Measurements from ENCODE around the gene CCDC185. TPM values are rescaled to one million over a fixed set of nuclear protein-coding genes. Genes with fewer than 3 reads are reported as not detected.
A peak's percentile ranks its signal among the peaks of the same experiment; 100 is the strongest.

The CCDC185 gene
- total and polyA plus RNA-seq, 4 donors, result not detected

- no peak for TF ChIP-seq EGR1 (IDR thresholded peaks at IDR 0.05; ENCODE audit: low read depth in 2 of 2)
- TF ChIP-seq SP1 (IDR thresholded peaks at IDR 0.05), result no peak
- TF ChIP-seq MAX (IDR thresholded peaks at IDR 0.05), result no peak
- no peaks in the 10 kb centered on the region for H3K36me3 ChIP-seq (ENCODE audit: control insufficient read depth in 4 of 4, insufficient read depth in 3 of 4, low read depth in 1 of 4, low read length in 3 of 4)
- peaks cover 10 to 17% (median 16%) of the 10 kb centered on the region in 4 donors for H3K4me1 ChIP-seq (ENCODE audit: control insufficient read depth in 4 of 4, insufficient read depth in 4 of 4, low read length in 3 of 4)
- H3K27me3 ChIP-seq (ENCODE audit: control insufficient read depth in 4 of 4, insufficient read depth in 4 of 4, low read length in 3 of 4), result peaks cover 0 to 3% (median 0%) of the 10 kb centered on the region in 4 donors
- DNase-seq (ENCODE audit: low spot score), result no peak
- no peak overlapping the region for H3K9ac ChIP-seq (ENCODE audit: low read depth in 1 of 2, low read length in 2 of 2)
- peak overlapping the region; percentile 41 to 77 (median 68) for H3K4me3 ChIP-seq (ENCODE audit: low read depth in 1 of 3, low read length in 3 of 3)
- no peaks in the 10 kb centered on the region for H3K9me3 ChIP-seq (ENCODE audit: control insufficient read depth in 4 of 4, low read length in 3 of 4)
- whole genome bisulfite sequencing, result 5% methylated on average over 44 of the region's 44 CpGs
- no peak overlapping the region for H3K27ac ChIP-seq (ENCODE audit: low read depth in 1 of 2, low read length in 2 of 2)
Measured at GRCh38 chr1:223363057-223363855, 30.0 kb upstream of the CCDC185 start.

GRCh38 chr1:223363856-223364684 is 29.1 kb upstream of the CCDC185 start, which contains the start of gene SUSD4:
Gene SUSD4, minus strand, starts transcription at chr1:223364176. Its CDS starts 751 bp downstream, at chr1:223363425.
- no peak for DNase-seq (ENCODE audit: low spot score)
- Histone ChIP-seq H3K36me3 (ENCODE audit: control insufficient read depth in 4 of 4, insufficient read depth in 3 of 4, low read depth in 1 of 4, low read length in 3 of 4) (no peaks in the 10 kb centered on the region), H3K27ac (ENCODE audit: low read depth in 1 of 2, low read length in 2 of 2) (no peak within 1 kb of the TSS), H3K9ac (ENCODE audit: low read depth in 1 of 2, low read length in 2 of 2) (no peak within 1 kb of the TSS), H3K4me3 (ENCODE audit: low read depth in 1 of 3, low read length in 3 of 3) (peak within 1 kb of the TSS; percentile 41 to 77 (median 68)), H3K9me3 (ENCODE audit: control insufficient read depth in 4 of 4, low read length in 3 of 4) (no peaks in the 10 kb centered on the region), H3K4me1 (ENCODE audit: control insufficient read depth in 4 of 4, insufficient read depth in 4 of 4, low read length in 3 of 4) (peaks cover 10 to 17% (median 16%) of the 10 kb centered on the region in 4 donors), H3K27me3 (ENCODE audit: control insufficient read depth in 4 of 4, insufficient read depth in 4 of 4, low read length in 3 of 4) (peaks cover 0 to 3% (median 0%) of the 10 kb centered on the region in 4 donors)
- TF ChIP-seq RAD21 (IDR thresholded peaks at IDR 0.05) (peak in 1 of 2 donors; percentile 18), RXRA (IDR thresholded peaks at IDR 0.05) (no peak)
- WGBS, result under 1% methylated on average over 109 of the region's 111 CpGs

- Histone ChIP-seq H3K9ac (ENCODE audit: low read depth in 1 of 2, low read length in 2 of 2) (no peak overlapping the region), H3K4me3 (ENCODE audit: low read depth in 1 of 3, low read length in 3 of 3) (peak overlapping the region in 2 of 3 donors; percentile 49 to 77), H3K9me3 (ENCODE audit: control insufficient read depth in 4 of 4, low read length in 3 of 4) (no peaks in the 10 kb centered on the region), H3K27ac (ENCODE audit: low read depth in 1 of 2, low read length in 2 of 2) (no peak overlapping the region), H3K36me3 (ENCODE audit: control insufficient read depth in 4 of 4, insufficient read depth in 3 of 4, low read depth in 1 of 4, low read length in 3 of 4) (no peaks in the 10 kb centered on the region), H3K4me1 (ENCODE audit: control insufficient read depth in 4 of 4, insufficient read depth in 4 of 4, low read length in 3 of 4) (peaks cover 10 to 17% (median 16%) of the 10 kb centered on the region in 4 donors), H3K27me3 (ENCODE audit: control insufficient read depth in 4 of 4, insufficient read depth in 4 of 4, low read length in 3 of 4) (peaks cover 0 to 3% (median 0%) of the 10 kb centered on the region in 4 donors)
- TF ChIP-seq YY1 (IDR thresholded peaks at IDR 0.05) (no peak), GABPA (IDR thresholded peaks at IDR 0.05 in 1 of 2, conservative IDR thresholded peaks at IDR 0.05 in 1 of 2) (no peak), ATF3 (IDR thresholded peaks at IDR 0.05) (no peak), HNF4A (conservative IDR thresholded peaks at IDR 0.05) (no peak), SP1 (IDR thresholded peaks at IDR 0.05) (no peak), EGR1 (IDR thresholded peaks at IDR 0.05; ENCODE audit: low read depth in 2 of 2) (no peak), TAF1 (conservative IDR thresholded peaks at IDR 0.05) (no peak), RXRA (IDR thresholded peaks at IDR 0.05) (no peak)
- no peak for DNase-seq (ENCODE audit: low spot score)
- 5% methylated on average over 55 of the region's 55 CpGs for WGBS
Measured at GRCh38 chr1:223364685-223365382, 28.4 kb upstream of the CCDC185 start.

Data from liver (tissue), 9 donors.